ENCODE measurements around the gene SCN2B. TPM values are rescaled to one million over a fixed set of nuclear protein-coding genes. Genes with fewer than 3 reads are reported as not detected.
A peak's percentile ranks its signal among the peaks of the same experiment; 100 is the strongest.

Gene SCN2B
- total and polyA plus RNA-seq, 2 of the 13 experiments (the other 11 are each of a cell fraction or from before 2014, with no cell fraction given), result 0.01 to 0.02 TPM

GRCh38 chr11:118212781-118213191 is 36.3 kb upstream of the SCN2B start:
- 43% methylated on average over 2 of the region's 2 CpGs for WGBS (ENCODE audit: low lambda C conversion rate)
- H3K4me3 ChIP-seq (replicated peaks in 1 of 3; ENCODE audit: insufficient read depth in 1 of 3, low read depth in 2 of 3, low read length in 3 of 3), result no peak overlapping the region; a peak in 1 of 6 replicates
- no peaks in the 10 kb centered on the region for H3K36me3 ChIP-seq (replicated peaks in 1 of 2; ENCODE audit: control insufficient read depth in 1 of 2, insufficient read depth in 2 of 2, low read length in 2 of 2)
- H3K4me2 ChIP-seq (ENCODE audit: low read depth, low read length), result peak overlapping the region; percentile 45
- no peaks in the 10 kb centered on the region for H3K9me3 ChIP-seq (ENCODE audit: low read length)
- H3K9ac ChIP-seq (ENCODE audit: insufficient read depth, low read depth, low read length), result peak overlapping the region; percentile 59
- DNase-seq (ENCODE audit: low spot score), result no peak
- no peaks in the 10 kb centered on the region for H4K20me1 ChIP-seq (ENCODE audit: insufficient read depth, low read length)
- no peak for ATAC-seq
- ChIA-PET POLR2A (interaction anchor here (1.0 to 4.1 kb wide), 8 partner anchors 10 to 855 kb away, joined by 3 to 49 read pairs (median 12); partner anchors contain the start of genes MPZL2, MPZL3 and VPS11), CTCF (ENCODE audit: low intra/inter-chr PET ratio, low total read pairs) (no interaction called here)
- no peaks in the 10 kb centered on the region for H3K27me3 ChIP-seq (ENCODE audit: control insufficient read depth in 1 of 2, insufficient read depth in 2 of 2, low read length in 2 of 2)
- in situ Hi-C loops (cut with HindIII; ENCODE audit: extremely low pct_ligation_motif_present, low pct_unique_long_range_greater_than_20kb), result no loop called here
- H3K79me2 ChIP-seq (ENCODE audit: insufficient read depth, low read length), result no peaks in the 10 kb centered on the region
- peak overlapping the region; percentile 95 for H3K27ac ChIP-seq (ENCODE audit: extremely low read length, insufficient read depth, low read length)
- FAIRE-seq, result no peak
- intact Hi-C loops (cut with micrococcal nuclease; ENCODE audit: unreplicated experiment), result loop anchor here (1.0 kb wide), 3 partner anchors 10 to 40 kb away; partner anchors contain the start of gene MPZL3
- BruUV-seq (replicated peaks), result TSS peak; percentile 97
- H3K4me1 ChIP-seq (ENCODE audit: insufficient read depth, low read length), result peaks cover 73% of the 10 kb centered on the region
- H2AFZ ChIP-seq (ENCODE audit: low read length), result no peak overlapping the region
- TF ChIP-seq JDP2 (CRISPR knock-in tag; IDR thresholded peaks at IDR 0.05; ENCODE audit: borderline replicate concordance) (no peak), SNAPC5 (CRISPR knock-in tag; IDR thresholded peaks at IDR 0.05; ENCODE audit: borderline replicate concordance) (no peak), SRSF9 (IDR thresholded peaks at IDR 0.05; ENCODE audit: borderline replicate concordance, insufficient read depth, low read depth, low read length, poor library complexity, severe bottlenecking) (no peak), ZNF276 (CRISPR knock-in tag; IDR thresholded peaks at IDR 0.05; ENCODE audit: low read depth) (no peak), ZNF431 (CRISPR knock-in tag; IDR thresholded peaks at IDR 0.05; ENCODE audit: borderline replicate concordance, low read depth) (no peak), EZH2 (conservative IDR thresholded peaks at IDR 0.05; ENCODE audit: low read depth, low read length) (no peak), SCMH1 (CRISPR knock-in tag; IDR thresholded peaks at IDR 0.05; ENCODE audit: borderline replicate concordance) (no peak), NPAS2 (CRISPR knock-in tag; IDR thresholded peaks at IDR 0.05; ENCODE audit: borderline replicate concordance) (no peak), GABPA (IDR thresholded peaks at IDR 0.05; ENCODE audit: low read depth, low read length) (no peak), GABPA (CRISPR knock-in tag; IDR thresholded peaks at IDR 0.05; ENCODE audit: low read depth) (peak; percentile 26; the same call in 1 of the 2 replicates), ZSCAN25 (CRISPR knock-in tag; IDR thresholded peaks at IDR 0.05) (peak; percentile 76; the same call in 1 of the 2 replicates), THYN1 (CRISPR knock-in tag; IDR thresholded peaks at IDR 0.05; ENCODE audit: borderline replicate concordance, low read depth) (no peak), JUND (CRISPR knock-in tag; IDR thresholded peaks at IDR 0.05) (no peak), CHD4 (IDR thresholded peaks at IDR 0.05; ENCODE audit: borderline replicate concordance, low read length) (peak; percentile 94), ZFP82 (CRISPR knock-in tag; IDR thresholded peaks at IDR 0.05; ENCODE audit: borderline replicate concordance) (no peak), ZNF605 (CRISPR knock-in tag; IDR thresholded peaks at IDR 0.05) (no peak), ZNF629 (CRISPR knock-in tag; conservative IDR thresholded peaks at IDR 0.05) (peak; percentile 97), ZNF749 (CRISPR knock-in tag; IDR thresholded peaks at IDR 0.05; ENCODE audit: borderline replicate concordance) (no peak), WIZ (CRISPR knock-in tag; IDR thresholded peaks at IDR 0.05) (0 out of 2 replicates have a peak, but pooled peaks have one; percentile 14), RBFOX2 (IDR thresholded peaks at IDR 0.05; ENCODE audit: low read depth, low read length) (no peak), ZNF263 (CRISPR knock-in tag; IDR thresholded peaks at IDR 0.05) (no peak), SIX1 (CRISPR knock-in tag; IDR thresholded peaks at IDR 0.05; ENCODE audit: borderline replicate concordance) (no peak)
- TF ChIP-seq, protein P1, sequence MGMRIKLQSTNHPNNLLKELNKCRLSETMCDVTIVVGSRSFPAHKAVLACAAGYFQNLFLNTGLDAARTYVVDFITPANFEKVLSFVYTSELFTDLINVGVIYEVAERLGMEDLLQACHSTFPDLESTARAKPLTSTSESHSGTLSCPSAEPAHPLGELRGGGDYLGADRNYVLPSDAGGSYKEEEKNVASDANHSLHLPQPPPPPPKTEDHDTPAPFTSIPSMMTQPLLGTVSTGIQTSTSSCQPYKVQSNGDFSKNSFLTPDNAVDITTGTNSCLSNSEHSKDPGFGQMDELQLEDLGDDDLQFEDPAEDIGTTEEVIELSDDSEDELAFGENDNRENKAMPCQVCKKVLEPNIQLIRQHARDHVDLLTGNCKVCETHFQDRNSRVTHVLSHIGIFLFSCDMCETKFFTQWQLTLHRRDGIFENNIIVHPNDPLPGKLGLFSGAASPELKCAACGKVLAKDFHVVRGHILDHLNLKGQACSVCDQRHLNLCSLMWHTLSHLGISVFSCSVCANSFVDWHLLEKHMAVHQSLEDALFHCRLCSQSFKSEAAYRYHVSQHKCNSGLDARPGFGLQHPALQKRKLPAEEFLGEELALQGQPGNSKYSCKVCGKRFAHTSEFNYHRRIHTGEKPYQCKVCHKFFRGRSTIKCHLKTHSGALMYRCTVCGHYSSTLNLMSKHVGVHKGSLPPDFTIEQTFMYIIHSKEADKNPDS (CRISPR knock-in tag; IDR thresholded peaks at IDR 0.05), result no peak
